Kidney epithelial cell (primary cell): ENCODE results near the gene FOXP1. TPM values are rescaled to one million over a fixed set of nuclear protein-coding genes. Genes with fewer than 3 reads are reported as not detected.

Experiments used
- DNase-seq: peaks from one replicate; pipeline ENCODE4 v3.0.0-alpha.2; 2010; ENCODE audit warnings: low read depth
- H3K27me3 ChIP-seq: 2 replicates; pipeline ENCODE4 v1.6.0; 2011; ENCODE audit warnings: low read length; ENCODE audit not compliant: control insufficient read depth, insufficient read depth
- H3K36me3 ChIP-seq: 2 replicates; pipeline ENCODE4 v1.5.1; 2011; ENCODE audit warnings: low read length; ENCODE audit not compliant: control insufficient read depth, insufficient read depth
- H3K4me3 ChIP-seq: 2 replicates; pipeline ENCODE4 v1.5.1; 2011; ENCODE audit warnings: low read depth, mild to moderate bottlenecking, control low read depth, low read length
- CTCF ChIP-seq: IDR thresholded peaks from 2 replicates; pipeline ENCODE4 v1.5.1; 2011; ENCODE audit warnings: mild to moderate bottlenecking, moderate library complexity, low read length, control low read depth, inconsistent platforms; ENCODE audit not compliant: insufficient read depth, poor library complexity, severe bottlenecking
- total RNA-seq: library from RNA; depleted of rRNA; stranded (reverse); fragments of >200 nt; gene quantifications from 2 replicates; pipeline ENCODE4 v1.2.3, GENCODE V29; 2015

The FOXP1 gene
- total RNA-seq, 1 donor from 2014 or later: 75.0 TPM

- Histone ChIP-seq H3K27me3 (no peaks in the 10 kb centered on the region), H3K4me3 (no peak overlapping the region), H3K36me3 (peaks cover 1% of the 10 kb centered on the region)
- no peak for DNase-seq
- TF ChIP-seq CTCF: no peak
Measured at GRCh38 chr3:71054312-71054711, 529.2 kb downstream of the FOXP1 start.

- DNase-seq: no peak
- no peak overlapping the region for H3K4me3 ChIP-seq
- TF ChIP-seq CTCF: no peak
- no peaks in the 10 kb centered on the region for H3K27me3 ChIP-seq
- H3K36me3 ChIP-seq: peaks cover 1% of the 10 kb centered on the region
Measured at GRCh38 chr3:71053495-71053894, 530.0 kb downstream of the FOXP1 start.

- H3K36me3 ChIP-seq: peaks cover 1% of the 10 kb centered on the region
Measured at GRCh38 chr3:71052716-71053115, 530.8 kb downstream of the FOXP1 start.

GRCh38 chr3:71051893-71052687, 531.4 kb downstream of the FOXP1 start:
- Histone ChIP-seq H3K4me3 (no peak overlapping the region), H3K27me3 (no peaks in the 10 kb centered on the region), H3K36me3 (peaks cover 1% of the 10 kb centered on the region)
- DNase-seq: no peak
- no peak for TF ChIP-seq CTCF

More at GRCh38 chr3:71052716-71053115, 530.8 kb downstream of the FOXP1 start:
- no peak for DNase-seq
- Histone ChIP-seq H3K4me3 (no peak overlapping the region), H3K27me3 (no peaks in the 10 kb centered on the region)
- no peak for TF ChIP-seq CTCF

- H3K4me3 ChIP-seq: no peak overlapping the region
- no peaks in the 10 kb centered on the region for H3K27me3 ChIP-seq
- TF ChIP-seq CTCF: no peak
- no peak for DNase-seq
- H3K36me3 ChIP-seq: peaks cover 1% of the 10 kb centered on the region
Measured at GRCh38 chr3:71051259-71051595, 532.3 kb downstream of the FOXP1 start.
